Neuronal stem cell (in vitro differentiated cells): ENCODE data around the gene DSCAM.

Experiments used
- DNase-seq: peaks from one replicate; pipeline ENCODE4 v3.0.0-alpha.2; 2013; ENCODE audit warnings: low spot score
- H2AFZ ChIP-seq: one replicate; pipeline ENCODE4 v1.6.1; 2013; ENCODE audit warnings: mild to moderate bottlenecking, low read length, inconsistent platforms
- H2AK5ac ChIP-seq: 2 replicates; pipeline ENCODE4 v1.6.1; 2013; ENCODE audit warnings: low read depth, mild to moderate bottlenecking, inconsistent platforms, low read length, moderate library complexity, mixed read lengths
- H2BK120ac ChIP-seq: 2 replicates; pipeline ENCODE4 v1.6.1; 2013; ENCODE audit warnings: low read depth, mild to moderate bottlenecking, inconsistent platforms, low read length, moderate library complexity, mixed read lengths
- H2BK12ac ChIP-seq: one replicate; pipeline ENCODE4 v1.6.1; 2013; ENCODE audit warnings: low read length, inconsistent platforms
- H2BK15ac ChIP-seq: 2 replicates; pipeline ENCODE4 v1.6.1; 2013; ENCODE audit warnings: mild to moderate bottlenecking, low read length, inconsistent platforms, mixed read lengths
- H2BK5ac ChIP-seq: one replicate; pipeline ENCODE4 v1.6.1; 2013; ENCODE audit warnings: inconsistent platforms, mild to moderate bottlenecking, low read length, moderate library complexity
- H3K14ac ChIP-seq: one replicate; pipeline ENCODE4 v1.6.1; 2013; ENCODE audit warnings: low read length, inconsistent platforms
- H3K18ac ChIP-seq: 2 replicates; pipeline ENCODE4 v1.6.1; 2013; ENCODE audit warnings: low read length, inconsistent platforms
- H3K23ac ChIP-seq: 2 replicates; pipeline ENCODE4 v1.6.1; 2013; ENCODE audit warnings: low read depth, mild to moderate bottlenecking, mixed read lengths, low read length, inconsistent platforms; ENCODE audit not compliant: poor library complexity
- H3K27ac ChIP-seq: replicated peaks from 3 replicates; pipeline ENCODE4 v1.5.1; 2013; ENCODE audit warnings: low read length, inconsistent platforms
- H3K27me3 ChIP-seq, 3 experiments: 2 replicates each; pipeline ENCODE4 v1.6.1; 2013; ENCODE audit warnings: low read length in 3 of 3, mild to moderate bottlenecking in 2 of 3, inconsistent platforms in 1 of 3, low read depth in 1 of 3, mixed read lengths in 1 of 3, moderate library complexity in 1 of 3; ENCODE audit not compliant: control insufficient read depth in 3 of 3, insufficient read depth in 3 of 3
- H3K36me3 ChIP-seq, 2 donors: replicated peaks in 1 of 2; 2 replicates each; pipeline ENCODE4 v1.6.1; 2013; ENCODE audit warnings: low read length in 2 of 2; ENCODE audit not compliant: control insufficient read depth in 2 of 2, insufficient read depth in 2 of 2
- H3K4ac ChIP-seq: 2 replicates; pipeline ENCODE4 v1.6.1; 2013; ENCODE audit warnings: inconsistent platforms, mild to moderate bottlenecking, low read length, moderate library complexity
- H3K4me1 ChIP-seq, 2 donors: 1 replicate in 1 of 2; 2 replicates in 1 of 2; pipeline ENCODE4 v1.6.1; 2013; ENCODE audit warnings: low read length in 2 of 2, low read depth in 1 of 2; ENCODE audit not compliant: control insufficient read depth in 2 of 2, insufficient read depth in 1 of 2
- H3K4me2 ChIP-seq: one replicate; pipeline ENCODE4 v1.6.1; 2013; ENCODE audit warnings: mild to moderate bottlenecking, low read length, inconsistent platforms; ENCODE audit not compliant: insufficient read depth, poor library complexity, severe bottlenecking
- H3K4me3 ChIP-seq, 2 donors: 2 replicates each; pipeline ENCODE4 v1.5.1; 2013; ENCODE audit warnings: low read length in 2 of 2, mild to moderate bottlenecking in 2 of 2, inconsistent platforms in 1 of 2, moderate library complexity in 1 of 2
- H3K79me1 ChIP-seq: one replicate; pipeline ENCODE4 v1.6.1; 2013; ENCODE audit warnings: low read depth, mild to moderate bottlenecking, inconsistent platforms, low read length, moderate library complexity
- H3K9ac ChIP-seq: one replicate; pipeline ENCODE4 v1.6.1; 2013; ENCODE audit warnings: mild to moderate bottlenecking, low read depth, low read length, inconsistent platforms; ENCODE audit not compliant: poor library complexity
- H3K9me3 ChIP-seq, 2 donors: replicated peaks in 1 of 2; 2 replicates each; pipeline versions ENCODE3 to v1.6.1; 2013; ENCODE audit warnings: low read length in 2 of 2, mild to moderate bottlenecking in 2 of 2, inconsistent platforms in 1 of 2, low read depth in 1 of 2, mixed read lengths in 1 of 2, moderate library complexity in 1 of 2; ENCODE audit not compliant: control insufficient read depth in 2 of 2, insufficient read depth in 1 of 2
- H4K8ac ChIP-seq: one replicate; pipeline ENCODE4 v1.6.1; 2013; ENCODE audit warnings: low read depth, mild to moderate bottlenecking, inconsistent platforms, low read length, moderate library complexity
- H4K91ac ChIP-seq: one replicate; pipeline ENCODE4 v1.6.1; 2013; ENCODE audit warnings: low read length, low read depth, mild to moderate bottlenecking, inconsistent platforms; ENCODE audit not compliant: poor library complexity
- WGBS, 2 donors: extraction: QIAGEN DNeasy Blood & Tissue Kit; methylation state at CpG; one replicate each; pipeline ENCODE4 v1.1.7; 2013; ENCODE audit warnings: missing lambda C conversion rate in 2 of 2, mixed read lengths in 1 of 2; ENCODE audit not compliant: insufficient read length in 2 of 2, insufficient replicate concordance in 1 of 2; ENCODE audit errors: extremely low coverage in 2 of 2; 5-methylcytosine and 5-hydroxymethylcytosine counted together

The DSCAM gene

DNA sequence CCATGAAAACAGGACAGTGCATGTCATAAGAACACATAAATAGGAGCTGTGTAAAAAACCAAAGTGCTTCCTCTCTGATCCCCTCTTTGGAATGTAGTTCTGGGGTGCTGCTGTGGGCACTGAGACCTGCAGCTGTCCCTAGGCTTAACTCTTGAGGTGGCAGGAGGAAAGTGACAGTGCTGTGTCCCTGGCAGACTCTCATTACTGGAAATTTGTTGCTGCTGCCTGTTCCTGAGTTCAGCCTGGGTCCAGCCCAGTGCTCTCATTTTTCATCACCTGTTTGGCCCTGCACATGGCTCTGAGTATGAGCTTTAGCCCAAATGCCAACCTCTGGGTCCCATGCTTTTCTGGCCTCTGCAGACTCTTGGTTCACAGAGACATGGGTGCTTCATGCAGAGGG lies 329.3 kb downstream of the DSCAM start:
- Histone ChIP-seq H3K27me3 (no peaks in the 10 kb centered on the region), H3K18ac (no peak overlapping the region), H2BK12ac (no peak overlapping the region), H4K91ac (no peak overlapping the region), H3K27ac (no peak overlapping the region), H3K4ac (no peak overlapping the region), H2AFZ (no peak overlapping the region), H3K4me2 (no peak overlapping the region), H3K23ac (no peak overlapping the region), H3K79me1 (no peaks in the 10 kb centered on the region), H2BK120ac (no peak overlapping the region), H3K9me3 (no peaks in the 10 kb centered on the region), H2BK15ac (no peak overlapping the region), H3K36me3 (no peaks in the 10 kb centered on the region), H2BK5ac (no peak overlapping the region), H2AK5ac (no peak overlapping the region), H4K8ac (no peak overlapping the region), H3K4me1 (peaks cover 4% of the 10 kb centered on the region in 2 donors), H3K4me3 (no peak overlapping the region), H3K9ac (no peak overlapping the region), H3K14ac (no peak overlapping the region)
- DNase-seq, result no peak

DNA sequence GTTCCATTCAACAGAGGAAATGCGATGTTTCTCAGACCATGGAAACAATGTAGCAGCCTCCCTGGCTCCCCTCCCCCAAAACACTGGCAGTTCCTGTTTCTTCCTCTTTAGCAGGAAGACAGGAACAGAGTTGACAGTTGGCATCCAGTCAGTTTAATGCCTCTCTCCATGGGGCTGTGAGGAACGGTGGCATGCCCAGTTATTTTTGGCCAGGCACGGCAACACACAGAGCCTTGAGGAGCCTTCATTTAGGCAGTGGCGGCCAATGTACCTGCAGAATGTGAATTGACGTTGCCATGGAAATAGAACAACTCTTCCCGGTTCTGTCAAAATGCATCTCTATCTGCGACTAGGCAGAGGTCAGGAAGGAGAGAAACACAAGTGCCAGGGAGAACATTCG lies 330.6 kb downstream of the DSCAM start:
- WGBS, 2 donors, result no CpG with 5 or more reads among the region's 8 CpGs
- H2BK12ac ChIP-seq, result peak overlapping the region; percentile 66
- peaks cover 4% of the 10 kb centered on the region in 2 donors for H3K4me1 ChIP-seq
- no peak overlapping the region for H2BK15ac ChIP-seq
- H3K14ac ChIP-seq, result no peak overlapping the region
- no peaks in the 10 kb centered on the region for H3K9me3 ChIP-seq
- H4K8ac ChIP-seq, result no peak overlapping the region
- H2BK120ac ChIP-seq, result no peak overlapping the region
- no peak overlapping the region for H3K27ac ChIP-seq
- H3K4me3 ChIP-seq, result peak overlapping the region in 1 of 2 donors; percentile 12
- no peak overlapping the region for H2BK5ac ChIP-seq
- H3K4me2 ChIP-seq, result no peak overlapping the region
- H3K79me1 ChIP-seq, result no peaks in the 10 kb centered on the region
- H3K27me3 ChIP-seq, result no peaks in the 10 kb centered on the region
- no peak for DNase-seq
- no peak overlapping the region for H2AK5ac ChIP-seq
- H3K36me3 ChIP-seq, result no peaks in the 10 kb centered on the region
- H3K9ac ChIP-seq, result no peak overlapping the region
- no peak overlapping the region for H3K23ac ChIP-seq
- H2AFZ ChIP-seq, result peak overlapping the region; percentile 74
- no peak overlapping the region for H4K91ac ChIP-seq
- H3K18ac ChIP-seq, result peak overlapping the region; percentile 80
- H3K4ac ChIP-seq, result no peak overlapping the region

DNA sequence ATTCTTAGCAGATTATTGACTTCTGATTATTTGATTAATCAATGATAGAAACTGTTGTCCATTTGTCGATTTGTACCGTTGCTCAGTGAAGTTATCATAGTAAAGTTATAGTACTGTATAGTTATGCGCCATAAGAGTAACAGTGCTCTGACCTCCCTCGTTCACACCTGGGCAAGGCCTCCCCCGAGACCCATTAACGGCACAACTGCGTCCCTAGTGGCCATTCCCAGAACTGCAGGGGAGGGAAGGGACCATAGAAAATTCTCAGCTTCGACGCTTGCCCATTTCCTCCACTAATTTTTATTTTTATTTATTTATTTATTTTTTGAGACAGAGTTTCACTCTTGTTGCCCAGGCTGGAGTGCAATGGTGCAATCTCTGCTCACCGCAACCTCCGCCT lies 334.4 kb downstream of the DSCAM start:
- WGBS, 2 donors, result no CpG with 5 or more reads among the region's 11 CpGs

DNA sequence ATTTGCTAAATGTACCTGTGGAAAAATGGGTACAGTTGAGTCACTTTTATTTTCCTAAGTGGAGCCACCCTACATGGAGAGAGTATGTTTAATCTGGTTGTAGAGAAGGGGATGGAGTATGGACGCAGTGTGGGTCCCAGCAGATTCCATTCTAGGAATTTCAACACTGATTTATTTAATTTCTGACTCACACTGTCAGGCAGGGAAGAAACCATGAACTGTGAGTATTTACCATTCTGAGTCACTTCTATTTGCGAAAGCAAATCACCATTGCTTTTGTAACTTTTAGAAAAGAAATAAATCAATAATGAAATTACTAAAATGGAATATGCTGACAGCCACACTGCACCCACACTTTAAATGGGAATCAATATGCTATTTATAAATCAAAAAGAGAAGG lies 339.0 kb downstream of the DSCAM start:
- Histone ChIP-seq H3K27me3 (no peaks in the 10 kb centered on the region), H3K79me1 (no peaks in the 10 kb centered on the region), H3K4me3 (no peak overlapping the region), H3K14ac (no peak overlapping the region), H3K4ac (no peak overlapping the region), H4K91ac (no peak overlapping the region), H3K4me2 (no peak overlapping the region), H2AK5ac (no peak overlapping the region), H2AFZ (no peak overlapping the region), H2BK12ac (no peak overlapping the region), H2BK5ac (no peak overlapping the region), H3K9me3 (no peaks in the 10 kb centered on the region), H3K18ac (no peak overlapping the region), H2BK15ac (no peak overlapping the region), H3K4me1 (no peaks in the 10 kb centered on the region), H3K27ac (no peak overlapping the region), H3K9ac (no peak overlapping the region), H3K23ac (no peak overlapping the region), H4K8ac (no peak overlapping the region), H2BK120ac (no peak overlapping the region), H3K36me3 (no peaks in the 10 kb centered on the region)
- DNase-seq, result no peak
- no CpG with 5 or more reads among the region's 2 CpGs for WGBS, 2 donors

More for the DNA sequence above, 334.4 kb downstream of the DSCAM start:
- Histone ChIP-seq H3K4me3 (no peak overlapping the region), H3K27ac (no peak overlapping the region), H3K14ac (no peak overlapping the region), H4K91ac (no peak overlapping the region), H3K18ac (no peak overlapping the region), H2BK12ac (no peak overlapping the region), H2AK5ac (no peak overlapping the region), H3K4ac (no peak overlapping the region), H4K8ac (no peak overlapping the region), H3K4me1 (peaks cover 4% of the 10 kb centered on the region in 2 donors), H2BK5ac (no peak overlapping the region), H3K23ac (no peak overlapping the region), H3K4me2 (no peak overlapping the region), H2BK15ac (no peak overlapping the region), H3K79me1 (no peaks in the 10 kb centered on the region), H3K9me3 (no peaks in the 10 kb centered on the region), H2BK120ac (no peak overlapping the region), H3K27me3 (no peaks in the 10 kb centered on the region), H3K36me3 (no peaks in the 10 kb centered on the region), H3K9ac (no peak overlapping the region), H2AFZ (no peak overlapping the region)
- DNase-seq, result no peak
